Measurements from ENCODE around the gene WNT9A. TPM values are rescaled to one million over a fixed set of nuclear protein-coding genes. Genes with fewer than 3 reads are reported as not detected.

The WNT9A gene
- total and polyA plus RNA-seq, 4 donors, result 0.03 to 0.08 TPM; not detected in 2

DNA sequence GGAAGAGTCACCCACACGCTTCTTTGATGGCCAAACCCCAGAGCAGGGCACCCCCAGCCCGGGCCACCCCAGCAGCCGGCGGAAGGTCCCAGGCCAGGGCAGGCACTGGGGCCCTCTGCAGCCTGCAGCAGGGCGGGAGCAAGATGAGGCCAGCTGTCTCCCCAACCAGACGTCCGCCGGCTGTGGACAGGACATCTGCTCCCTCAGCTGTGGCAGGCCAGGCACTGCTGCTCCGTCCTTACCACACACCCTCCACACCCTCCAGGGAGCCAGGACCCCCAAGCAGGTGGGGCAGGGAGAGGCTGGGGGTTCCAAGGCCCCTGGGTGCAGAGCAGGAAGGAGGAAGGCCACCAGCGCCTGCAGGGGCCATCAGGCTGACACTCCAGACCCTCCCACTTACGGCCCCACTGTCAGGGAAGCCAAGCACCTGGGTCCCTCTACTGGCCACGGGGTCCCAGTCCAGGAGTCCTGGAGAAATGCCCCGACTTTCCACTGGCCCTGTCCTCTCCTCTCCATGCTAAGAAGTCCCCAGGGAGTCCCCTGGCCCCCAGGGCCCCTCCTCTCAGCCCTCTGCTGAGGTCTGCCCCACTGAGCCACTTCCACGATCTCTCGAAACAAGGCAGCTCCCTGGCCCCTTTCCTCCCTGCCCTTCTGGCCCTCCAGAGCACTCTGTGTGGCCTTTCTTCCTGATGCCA lies 5.6 kb downstream of the WNT9A start:
- peaks cover 0 to 4% (median 0%) of the 10 kb centered on the region in 4 donors for H3K27me3 ChIP-seq (ENCODE audit: control insufficient read depth in 4 of 4, insufficient read depth in 4 of 4, low read length in 3 of 4)
- no peak overlapping the region for H3K4me3 ChIP-seq (ENCODE audit: low read depth in 1 of 3, low read length in 3 of 3)
- no peak for DNase-seq (ENCODE audit: low spot score)
- TF ChIP-seq, protein P1, sequence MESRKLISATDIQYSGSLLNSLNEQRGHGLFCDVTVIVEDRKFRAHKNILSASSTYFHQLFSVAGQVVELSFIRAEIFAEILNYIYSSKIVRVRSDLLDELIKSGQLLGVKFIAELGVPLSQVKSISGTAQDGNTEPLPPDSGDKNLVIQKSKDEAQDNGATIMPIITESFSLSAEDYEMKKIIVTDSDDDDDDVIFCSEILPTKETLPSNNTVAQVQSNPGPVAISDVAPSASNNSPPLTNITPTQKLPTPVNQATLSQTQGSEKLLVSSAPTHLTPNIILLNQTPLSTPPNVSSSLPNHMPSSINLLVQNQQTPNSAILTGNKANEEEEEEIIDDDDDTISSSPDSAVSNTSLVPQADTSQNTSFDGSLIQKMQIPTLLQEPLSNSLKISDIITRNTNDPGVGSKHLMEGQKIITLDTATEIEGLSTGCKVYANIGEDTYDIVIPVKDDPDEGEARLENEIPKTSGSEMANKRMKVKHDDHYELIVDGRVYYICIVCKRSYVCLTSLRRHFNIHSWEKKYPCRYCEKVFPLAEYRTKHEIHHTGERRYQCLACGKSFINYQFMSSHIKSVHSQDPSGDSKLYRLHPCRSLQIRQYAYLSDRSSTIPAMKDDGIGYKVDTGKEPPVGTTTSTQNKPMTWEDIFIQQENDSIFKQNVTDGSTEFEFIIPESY (IDR thresholded peaks at IDR 0.05), result no peak
- TF ChIP-seq GABPA (IDR thresholded peaks at IDR 0.05 in 1 of 2, conservative IDR thresholded peaks at IDR 0.05 in 1 of 2), result no peak
- no peak for TF ChIP-seq SP1 (IDR thresholded peaks at IDR 0.05)
- TF ChIP-seq CTCF (IDR thresholded peaks at IDR 0.05; ENCODE audit: low read depth, low read length, missing input control), result no peak
- no peak for TF ChIP-seq HNF4A (conservative IDR thresholded peaks at IDR 0.05)
- TF ChIP-seq NR2F2 (IDR thresholded peaks at IDR 0.05), result no peak
- TF ChIP-seq RXRA (IDR thresholded peaks at IDR 0.05), result no peak
- no peak for TF ChIP-seq ATF3 (IDR thresholded peaks at IDR 0.05)
- no peak for TF ChIP-seq JUND (IDR thresholded peaks at IDR 0.05)
- no peak for TF ChIP-seq EGR1 (IDR thresholded peaks at IDR 0.05; ENCODE audit: low read depth in 2 of 2)
- no peak for TF ChIP-seq REST (IDR thresholded peaks at IDR 0.05)
- TF ChIP-seq FOXA2 (IDR thresholded peaks at IDR 0.05), result no peak
- TF ChIP-seq YY1 (IDR thresholded peaks at IDR 0.05), result no peak
- no peak for TF ChIP-seq MAX (IDR thresholded peaks at IDR 0.05)
- no peak for TF ChIP-seq HNF4G (IDR thresholded peaks at IDR 0.05)
- H3K9ac ChIP-seq (ENCODE audit: low read depth in 1 of 2, low read length in 2 of 2), result no peak overlapping the region
- H3K27ac ChIP-seq (ENCODE audit: low read depth in 1 of 2, low read length in 2 of 2), result no peak overlapping the region
- peaks cover 0 to 8% (median 6%) of the 10 kb centered on the region in 4 donors for H3K4me1 ChIP-seq (ENCODE audit: control insufficient read depth in 4 of 4, insufficient read depth in 4 of 4, low read length in 3 of 4)
- H3K9me3 ChIP-seq (ENCODE audit: control insufficient read depth in 4 of 4, low read length in 3 of 4), result no peaks in the 10 kb centered on the region
- H3K36me3 ChIP-seq (ENCODE audit: control insufficient read depth in 4 of 4, insufficient read depth in 3 of 4, low read depth in 1 of 4, low read length in 3 of 4), result no peaks in the 10 kb centered on the region
- 68% methylated on average over 15 of the region's 15 CpGs for WGBS
